Hepatocyte (in vitro differentiated cells): ENCODE data around the gene INIP. TPM values are rescaled to one million over a fixed set of nuclear protein-coding genes. Genes with fewer than 3 reads are reported as not detected.

Experiments used
- DNase-seq: peaks from one replicate; pipeline ENCODE4 v3.0.0-alpha.2; 2016; ENCODE audit warnings: low spot score
- H2AFZ ChIP-seq: fragments of 200-600 bp; sonication (generic); 2 replicates; pipeline ENCODE4 v1.6.0; 2016; ENCODE audit warnings: antibody characterized with exemption, mild to moderate bottlenecking
- H3K27ac ChIP-seq: fragments of 200-600 bp; sonication (generic); 2 replicates; pipeline ENCODE4 v1.5.1; 2016; ENCODE audit warnings: mild to moderate bottlenecking
- H3K27me3 ChIP-seq: fragments of 200-600 bp; sonication (generic); 2 replicates; pipeline ENCODE4 v1.6.1; 2016
- H3K36me3 ChIP-seq: fragments of 200-600 bp; sonication (generic); replicated peaks from 2 replicates; pipeline ENCODE4 v1.5.1; 2016; ENCODE audit warnings: low read depth; ENCODE audit not compliant: insufficient read depth
- H3K4me1 ChIP-seq: fragments of 200-600 bp; sonication (generic); 2 replicates; pipeline ENCODE4 v1.5.1; 2016; ENCODE audit warnings: mild to moderate bottlenecking, moderate library complexity; ENCODE audit not compliant: insufficient read depth
- H3K4me2 ChIP-seq: fragments of 200-600 bp; sonication (generic); 2 replicates; pipeline ENCODE4 v1.6.0; 2016
- H3K4me3 ChIP-seq: fragments of 200-600 bp; sonication (generic); 2 replicates; pipeline ENCODE4 v1.5.1; 2016; ENCODE audit warnings: mild to moderate bottlenecking
- H3K79me2 ChIP-seq: fragments of 200-600 bp; sonication (generic); 2 replicates; pipeline ENCODE4 v1.6.0; 2017; ENCODE audit warnings: mild to moderate bottlenecking
- H3K9me2 ChIP-seq: fragments of 200-600 bp; sonication (generic); replicated peaks from 2 replicates; pipeline ENCODE4 v1.6.0; 2017; ENCODE audit warnings: mild to moderate bottlenecking; ENCODE audit not compliant: insufficient read depth
- H3K9me3 ChIP-seq: fragments of 200-600 bp; sonication (generic); 2 replicates; pipeline ENCODE4 v1.5.1; 2016; ENCODE audit warnings: low read depth, mild to moderate bottlenecking
- H4K20me1 ChIP-seq: fragments of 200-600 bp; sonication (generic); 2 replicates; pipeline ENCODE4 v1.6.0; 2016; ENCODE audit warnings: mild to moderate bottlenecking; ENCODE audit not compliant: insufficient read depth, poor library complexity, severe bottlenecking
- CTCF ChIP-seq: fragments of 200-600 bp; sonication (generic); IDR thresholded peaks from 2 replicates; pipeline ENCODE4 v1.5.1; 2016; ENCODE audit warnings: antibody characterized with exemption, mild to moderate bottlenecking; ENCODE audit not compliant: poor library complexity
- EZH2 ChIP-seq: fragments of 200-600 bp; sonication (generic); IDR thresholded peaks from 2 replicates; pipeline ENCODE4 v1.6.1; 2016; ENCODE audit warnings: antibody characterized with exemption, mild to moderate bottlenecking, borderline replicate concordance
- EZH2phosphoT487 ChIP-seq: fragments of 200-600 bp; sonication (generic); IDR thresholded peaks from one replicate; pipeline ENCODE4 v1.6.1; 2018; ENCODE audit warnings: antibody characterized with exemption, mild to moderate bottlenecking, low read depth, moderate library complexity; ENCODE audit not compliant: unreplicated experiment, severe bottlenecking
- WGBS: methylation state at CpG from one replicate; pipeline ENCODE4 v1.1.6; 2016; ENCODE audit warnings: low lambda C conversion rate; ENCODE audit errors: missing lambda C conversion rate; 5-methylcytosine and 5-hydroxymethylcytosine counted together
- polyA plus RNA-seq: library from polyadenylated mRNA; unstranded; fragments of >200 nt; fragmentation: Nextera tagmentation; extraction: Ambion mirVana; gene quantifications from 2 replicates; pipeline ENCODE4 v1.2.1, GENCODE V29; 2016
- total RNA-seq: library from RNA; depleted of rRNA; stranded (reverse); fragments of >200 nt; gene quantifications from 2 replicates; pipeline ENCODE4 v1.2.3, GENCODE V29; 2014

INIP gene
- total and polyA plus RNA-seq, 2 experiments from 2014 or later = 19.3 to 37.4 TPM

- Histone ChIP-seq H3K36me3 (no peaks in the 10 kb centered on the region), H3K4me2 (no peak overlapping the region), H3K9me3 (peaks cover 5% of the 10 kb centered on the region), H3K4me1 (no peaks in the 10 kb centered on the region), H3K9me2 (no peaks in the 10 kb centered on the region), H3K27me3 (no peaks in the 10 kb centered on the region), H4K20me1 (no peaks in the 10 kb centered on the region), H3K4me3 (no peak overlapping the region), H3K79me2 (no peaks in the 10 kb centered on the region), H2AFZ (no peak overlapping the region), H3K27ac (no peak overlapping the region)
- no peak for DNase-seq
- WGBS = 96% methylated on average over 3 of the region's 3 CpGs
- no peak for TF ChIP-seq EZH2phosphoT487
- TF ChIP-seq EZH2 = no peak
- TF ChIP-seq CTCF = no peak
Observed at GRCh38 chr9:112642126-112642525, 75.8 kb downstream of the INIP start.

- Histone ChIP-seq H3K27me3 (no peaks in the 10 kb centered on the region), H3K4me3 (no peak overlapping the region), H4K20me1 (no peaks in the 10 kb centered on the region), H2AFZ (no peak overlapping the region), H3K27ac (no peak overlapping the region), H3K79me2 (no peaks in the 10 kb centered on the region), H3K36me3 (no peaks in the 10 kb centered on the region), H3K4me2 (no peak overlapping the region), H3K9me2 (no peaks in the 10 kb centered on the region), H3K9me3 (peaks cover 5% of the 10 kb centered on the region), H3K4me1 (no peaks in the 10 kb centered on the region)
- 96% methylated on average over 4 of the region's 4 CpGs for WGBS
- DNase-seq = no peak
- TF ChIP-seq EZH2phosphoT487 = no peak
- no peak for TF ChIP-seq CTCF
Observed at GRCh38 chr9:112640311-112640710, 77.6 kb downstream of the INIP start.

Other genes starting within 250 kb of the INIP start
- 9.1 and 10.1 TPM in 2 replicates for gene KIAA1958, start 231.3 kb downstream of the INIP start, total RNA-seq
- gene KIAA1958, start 231.3 kb downstream of the INIP start, polyA plus RNA-seq = 3.5 and 5.2 TPM in 2 replicates
- 29.1 and 32.2 TPM in 2 replicates for gene SNX30, start 32.6 kb upstream of the INIP start, total RNA-seq
- gene SNX30, start 32.6 kb upstream of the INIP start, polyA plus RNA-seq = 5.3 and 6.4 TPM in 2 replicates
- gene SLC46A2, start 172.8 kb upstream of the INIP start, total RNA-seq = not detected in 2 replicates
- gene SLC46A2, start 172.8 kb upstream of the INIP start, polyA plus RNA-seq = not detected in 2 replicates